ENCODE measurements around the gene ABI1. TPM values are rescaled to one million over a fixed set of nuclear protein-coding genes. Genes with fewer than 3 reads are reported as not detected.

Gene ABI1
- total and polyA plus RNA-seq, 2 of the 4 experiments (the other 2 are of a cell fraction) = 49.6 to 71.3 TPM

- Histone ChIP-seq H3K4me2 (ENCODE audit: low read depth, low read length) (no peak overlapping the region), H3K79me1 (ENCODE audit: low read depth in 1 of 2, low read length in 2 of 2) (peaks cover 0 to 9% of the 10 kb centered on the region in 2 experiments; a peak in 3 of 4 replicates), H4K8ac (ENCODE audit: low read depth in 2 of 2, low read length in 2 of 2) (no peak overlapping the region), H2BK15ac (ENCODE audit: low read depth, low read length) (no peak overlapping the region), H3K4me3 (ENCODE audit: insufficient read depth, low read depth, low read length) (no peak overlapping the region), H4K91ac (ENCODE audit: insufficient read depth, low read depth, low read length) (no peak overlapping the region), H3K27me3 (ENCODE audit: control insufficient read depth, insufficient read depth, low read length) (no peaks in the 10 kb centered on the region), H3K14ac (replicated peaks; ENCODE audit: low read depth, low read length) (no peak overlapping the region), H2AK9ac (replicated peaks; ENCODE audit: low read depth, low read length, poor library complexity) (no peak overlapping the region), H3K27ac (ENCODE audit: insufficient read depth, low read length) (no peak overlapping the region), H3K18ac (ENCODE audit: low read depth, low read length) (no peak overlapping the region), H2AFZ (replicated peaks; ENCODE audit: low read length, poor library complexity) (no peak overlapping the region), H4K5ac (ENCODE audit: low read depth, low read length) (no peak overlapping the region), H2BK5ac (ENCODE audit: low read depth, low read length, poor library complexity, severe bottlenecking) (no peak overlapping the region), H3K4me1 (ENCODE audit: control insufficient read depth, insufficient read depth, low read length) (no peaks in the 10 kb centered on the region), H2BK20ac (ENCODE audit: low read depth, low read length) (no peak overlapping the region), H4K20me1 (ENCODE audit: insufficient read depth, low read length) (no peaks in the 10 kb centered on the region), H3K4ac (ENCODE audit: low read depth, low read length) (no peak overlapping the region), H2AK5ac (ENCODE audit: low read depth, low read length) (no peak overlapping the region), H3K56ac (ENCODE audit: extremely low read depth, insufficient read depth, low read length) (no peak overlapping the region; the same call in 1 of the 2 replicates), H3K9me3 (ENCODE audit: control insufficient read depth, insufficient read depth, low read length) (no peaks in the 10 kb centered on the region), H3K23ac (ENCODE audit: low read depth, low read length) (no peak overlapping the region), H3K9me1 (ENCODE audit: insufficient read depth, low read length) (no peaks in the 10 kb centered on the region), H2BK120ac (ENCODE audit: low read depth, low read length) (no peak overlapping the region), H3K9ac (ENCODE audit: low read depth, low read length) (no peak overlapping the region), H3K36me3 (ENCODE audit: control insufficient read depth, insufficient read depth, low read length) (peaks cover 13% of the 10 kb centered on the region)
- CTCF ChIA-PET = interaction anchor here (0.6 kb wide), 1 partner anchor 39 kb away, joined by 3 read pairs; no protein-coding TSS in a partner anchor
- no peak for TF ChIP-seq MAZ (IDR thresholded peaks at IDR 0.05; ENCODE audit: borderline replicate concordance, low read depth, low read length)
- no peak for TF ChIP-seq POLR2A (IDR thresholded peaks at IDR 0.05; ENCODE audit: low read depth, low read length)
- TF ChIP-seq FOS (IDR thresholded peaks at IDR 0.05; ENCODE audit: low read depth, low read length) = no peak
- ATAC-seq (ENCODE audit: low read depth) (no peak), DNase-seq (no peak)
- in situ Hi-C loops (cut with MboI; ENCODE audit: low sequenced_read_pairs) (no loop called here), dilution Hi-C loops (cut with HindIII; ENCODE audit: low sequenced_read_pairs, unreplicated experiment) (no loop called here), intact Hi-C loops (cut with micrococcal nuclease) (loop anchor here (5.0 kb wide), 1 partner anchor 116 kb away; the partner anchor contains the start of gene ABI1)
- POLR2A ChIA-PET (ENCODE audit: unreplicated experiment) = no interaction called here
- WGBS, 2 experiments (ENCODE audit: extremely low coverage in 2 of 2, insufficient read length in 1 of 2) = 100% methylated on average over 1 of the region's 5 CpGs; no CpG with 5 or more reads in 1 of the 2 experiments
- BruUV-seq (replicated peaks) = no TSS peak
Observed at GRCh38 chr10:26746061-26746460, 114.7 kb downstream of the ABI1 start.
